Gastrocnemius medialis (tissue), 4 donors: Measurements from ENCODE around the gene PPP1R26.

Source experiments
- POLR2A ChIP-seq, 2 donors: fragments of 450-650 bp; IDR thresholded peaks; one replicate each; pipeline ENCODE4 v1.6.1; 2017; ENCODE audit warnings: antibody characterized with exemption in 2 of 2, mild to moderate bottlenecking in 2 of 2, moderate library complexity in 2 of 2
- TF ChIP-seq, protein P1 (sequence below), 5 experiments: fragments of 450-650 bp in 3 of 5; fragments of 200-600 bp in 2 of 5; sonication (generic) in 2 of 5; IDR thresholded peaks in 4 of 5; conservative IDR thresholded peaks in 1 of 5; 1 replicate in 4 of 5; 2 replicates in 1 of 5; pipeline ENCODE4 v1.5.1; 2016 to 2019; ENCODE audit warnings: antibody characterized with exemption in 5 of 5, mild to moderate bottlenecking in 3 of 5, moderate library complexity in 3 of 5

- TF ChIP-seq, protein P1, sequence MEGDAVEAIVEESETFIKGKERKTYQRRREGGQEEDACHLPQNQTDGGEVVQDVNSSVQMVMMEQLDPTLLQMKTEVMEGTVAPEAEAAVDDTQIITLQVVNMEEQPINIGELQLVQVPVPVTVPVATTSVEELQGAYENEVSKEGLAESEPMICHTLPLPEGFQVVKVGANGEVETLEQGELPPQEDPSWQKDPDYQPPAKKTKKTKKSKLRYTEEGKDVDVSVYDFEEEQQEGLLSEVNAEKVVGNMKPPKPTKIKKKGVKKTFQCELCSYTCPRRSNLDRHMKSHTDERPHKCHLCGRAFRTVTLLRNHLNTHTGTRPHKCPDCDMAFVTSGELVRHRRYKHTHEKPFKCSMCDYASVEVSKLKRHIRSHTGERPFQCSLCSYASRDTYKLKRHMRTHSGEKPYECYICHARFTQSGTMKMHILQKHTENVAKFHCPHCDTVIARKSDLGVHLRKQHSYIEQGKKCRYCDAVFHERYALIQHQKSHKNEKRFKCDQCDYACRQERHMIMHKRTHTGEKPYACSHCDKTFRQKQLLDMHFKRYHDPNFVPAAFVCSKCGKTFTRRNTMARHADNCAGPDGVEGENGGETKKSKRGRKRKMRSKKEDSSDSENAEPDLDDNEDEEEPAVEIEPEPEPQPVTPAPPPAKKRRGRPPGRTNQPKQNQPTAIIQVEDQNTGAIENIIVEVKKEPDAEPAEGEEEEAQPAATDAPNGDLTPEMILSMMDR (IDR thresholded peaks at IDR 0.05 in 4 of 5, conservative IDR thresholded peaks at IDR 0.05 in 1 of 5): no peak
- no peak for TF ChIP-seq POLR2A (IDR thresholded peaks at IDR 0.05)
These were observed 34.9 kb downstream of the PPP1R26 start for GRCh38 chr9:135514342-135515082.
